HG03571 (cell line): ENCODE data around the gene RBM46.
"Not testable (repeated sequence)": the region's sequence is repeated elsewhere in the genome, so short reads cannot be mapped to it uniquely, and the experiment has no call there.

ENCODE experiments used
- ATAC-seq: cut with Tn5 transposase; IDR thresholded peaks from one replicate; pipeline ENCODE4 v1.9.1; 2021; ENCODE audit not compliant: unreplicated experiment

Gene RBM46

GRCh38 chr4:154836513-154836912, 55.4 kb downstream of the RBM46 start:
- no peak for ATAC-seq

GRCh38 chr4:154838155-154838554, 57.1 kb downstream of the RBM46 start:
- no peak for ATAC-seq

GRCh38 chr4:154838694-154839093, 57.6 kb downstream of the RBM46 start:
- no peak for ATAC-seq

GRCh38 chr4:154854362-154854761, 73.3 kb downstream of the RBM46 start:
- no peak for ATAC-seq

GRCh38 chr4:154858166-154858565, 77.1 kb downstream of the RBM46 start:
- ATAC-seq = no peak

- no peak for ATAC-seq
Measured at GRCh38 chr4:154868414-154869194, 87.5 kb downstream of the RBM46 start.

GRCh38 chr4:154869301-154869700, 88.2 kb downstream of the RBM46 start:
- ATAC-seq = no peak

- ATAC-seq = no peak
Measured at GRCh38 chr4:154872198-154872597, 91.1 kb downstream of the RBM46 start.

- ATAC-seq = not testable (repeated sequence)
Measured at GRCh38 chr4:154874049-154874448, 93.0 kb downstream of the RBM46 start.

GRCh38 chr4:154877110-154877760, 96.2 kb downstream of the RBM46 start:
- no peak for ATAC-seq
